HL-60/S4 treated with retinoic acid at 250 ng/mL for 4 days and 3 days (cell line): ENCODE measurements around the gene MTX1.
"Not testable (repeated sequence)": the region's sequence is repeated elsewhere in the genome, so short reads cannot be mapped to it uniquely, and the experiment has no call there.

ENCODE experiments used
- in situ Hi-C: fragments of 300-500 bp; cut with MboI; formaldehyde crosslinking; loops from 2 replicates; pipeline ENCODE4 v1.7.0; 2022; ENCODE audit warnings: low sequenced_read_pairs

The MTX1 gene

DNA sequence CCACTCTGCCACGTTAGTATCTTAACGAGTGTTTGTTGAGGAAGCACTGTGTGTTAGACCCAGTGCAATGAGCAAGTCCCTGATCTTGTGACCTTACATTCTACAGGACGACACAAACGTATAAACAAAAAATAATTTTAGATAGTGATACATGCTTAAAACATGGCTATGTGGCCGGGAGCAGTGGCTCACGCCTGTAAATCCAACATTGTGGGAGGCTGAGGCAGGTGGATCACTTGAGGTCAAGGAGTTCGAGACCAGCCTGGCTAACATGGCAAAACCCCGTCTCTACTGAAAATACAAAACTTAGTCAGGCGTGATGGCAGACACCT lies 19.6 kb downstream of the MTX1 start:
- in situ Hi-C loops = no loop called here

DNA sequence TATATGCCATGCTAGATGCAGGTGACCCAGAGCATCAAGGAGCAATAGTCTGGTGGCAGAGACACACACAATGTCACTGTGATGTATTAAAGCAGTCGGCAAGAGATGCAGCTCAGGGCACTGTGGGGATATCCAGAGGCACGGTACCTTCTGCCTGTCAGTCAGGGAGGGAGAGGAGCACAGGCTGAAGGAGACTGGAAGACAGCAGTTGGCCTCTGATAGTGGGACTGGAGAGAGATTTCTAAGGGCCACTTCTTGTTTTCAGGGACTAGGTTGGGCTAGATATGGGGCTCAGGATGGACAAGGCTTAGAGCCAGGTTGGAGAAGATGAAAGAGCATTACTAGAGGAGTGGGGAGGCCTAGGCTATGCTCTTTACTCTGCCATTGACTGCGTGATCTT lies 22.8 kb downstream of the MTX1 start:
- in situ Hi-C loops = not testable (repeated sequence)

DNA sequence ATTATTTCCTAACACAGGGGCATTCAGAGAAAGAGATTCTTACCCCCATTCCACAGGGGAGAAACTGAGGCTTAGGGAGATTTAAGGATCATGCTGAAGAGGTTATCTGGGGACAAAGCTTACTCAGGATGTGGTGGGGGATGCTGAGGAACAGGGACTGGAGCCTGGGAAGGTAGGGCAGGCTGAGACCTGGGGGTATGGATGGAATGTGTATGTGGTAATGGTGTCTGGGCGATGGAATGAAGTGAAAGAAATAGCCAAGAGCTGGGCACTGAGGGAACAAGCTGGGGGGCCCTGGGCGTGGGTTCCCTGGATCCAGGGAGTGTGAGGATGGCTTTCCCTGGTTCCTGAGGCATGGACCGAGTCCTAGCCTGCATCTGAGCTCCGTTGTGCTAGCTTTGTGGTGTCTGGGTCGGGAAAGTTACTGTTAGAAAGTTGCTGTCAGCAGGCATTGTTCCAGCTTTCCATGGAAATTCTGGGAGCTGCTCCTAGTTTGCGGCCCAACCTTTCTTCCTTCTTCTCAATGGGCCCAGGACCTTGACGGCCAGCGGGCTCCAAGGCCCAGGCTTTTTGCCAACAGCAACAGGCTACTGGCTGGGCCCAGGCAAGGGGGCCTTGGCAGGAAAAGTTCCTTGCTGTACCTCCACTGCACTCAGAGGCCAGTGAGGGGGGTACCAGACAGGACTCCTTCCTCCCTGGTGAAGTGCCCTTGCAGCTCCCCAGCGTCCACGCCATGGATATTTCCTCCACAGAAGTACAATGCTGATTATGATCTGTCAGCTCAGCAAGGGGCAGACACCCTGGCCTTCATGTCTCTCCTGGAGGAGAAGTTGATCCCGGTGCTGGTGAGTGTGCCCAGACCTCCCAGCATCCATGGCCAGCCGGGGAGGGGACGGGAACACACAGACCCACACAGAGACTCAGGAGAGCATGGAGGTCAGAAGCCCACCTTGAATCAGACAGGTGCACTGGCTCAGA lies 23.8 kb downstream of the MTX1 start:
- in situ Hi-C loops = not testable (repeated sequence)

DNA sequence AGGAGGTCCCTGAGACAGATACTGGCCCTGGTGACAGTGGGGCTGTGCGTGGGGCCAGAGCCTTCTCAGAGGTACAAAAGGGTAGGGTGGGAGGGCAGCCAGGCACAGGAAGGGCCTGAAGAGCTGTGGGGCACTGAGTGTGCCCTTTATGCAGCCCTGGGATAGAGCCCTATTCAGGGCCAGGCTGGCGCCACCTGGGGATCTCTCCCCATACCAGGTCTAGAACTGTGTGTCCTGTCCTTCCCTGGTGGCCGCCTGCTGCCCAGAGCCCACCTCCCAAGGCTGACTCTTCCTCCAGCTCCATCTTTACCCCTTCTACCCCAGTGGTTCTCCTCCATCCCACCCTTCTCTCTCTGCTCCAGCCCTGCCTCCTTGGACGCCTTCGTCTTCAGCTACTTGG lies 25.0 kb downstream of the MTX1 start:
- in situ Hi-C loops = not testable (repeated sequence)

DNA sequence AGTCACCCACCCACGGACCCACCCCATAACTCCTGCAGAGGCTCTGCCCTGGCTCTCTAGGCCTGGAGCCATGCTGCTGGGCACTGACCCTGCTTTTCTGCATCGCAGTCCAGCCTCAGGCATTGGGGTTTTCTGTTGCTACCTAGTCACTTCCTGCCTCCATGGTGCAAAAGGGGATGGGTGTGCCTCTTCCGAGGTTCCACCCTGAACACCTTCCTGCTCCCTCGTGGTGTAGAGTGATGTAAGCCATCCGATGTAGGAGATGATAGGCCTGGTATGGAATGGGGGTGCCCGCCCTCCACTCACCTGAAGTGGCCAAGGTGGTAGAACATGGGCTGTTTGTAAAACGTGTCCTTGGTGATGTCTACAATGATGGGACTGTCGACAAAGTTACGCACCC lies 26.9 kb downstream of the MTX1 start:
- in situ Hi-C loops = not testable (repeated sequence)

DNA sequence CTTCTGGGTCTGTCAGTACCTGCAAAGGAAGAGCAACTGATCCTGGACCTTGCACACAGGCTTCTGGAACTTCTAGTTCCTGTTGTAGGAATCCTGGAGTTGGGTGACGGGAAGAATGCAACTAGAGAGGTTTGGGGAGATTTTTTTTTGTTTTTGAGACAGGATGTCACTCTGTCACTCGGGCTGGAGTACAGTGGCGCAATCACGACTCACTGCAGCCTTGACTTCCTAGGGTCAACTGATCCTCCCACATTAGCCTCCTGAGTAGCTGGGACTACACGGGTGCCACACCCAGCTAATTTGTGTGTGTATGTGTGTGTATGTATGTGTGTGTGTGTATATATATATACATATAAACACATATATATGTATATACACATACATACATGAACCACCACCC lies 28.0 kb downstream of the MTX1 start:
- in situ Hi-C loops = no loop called here

DNA sequence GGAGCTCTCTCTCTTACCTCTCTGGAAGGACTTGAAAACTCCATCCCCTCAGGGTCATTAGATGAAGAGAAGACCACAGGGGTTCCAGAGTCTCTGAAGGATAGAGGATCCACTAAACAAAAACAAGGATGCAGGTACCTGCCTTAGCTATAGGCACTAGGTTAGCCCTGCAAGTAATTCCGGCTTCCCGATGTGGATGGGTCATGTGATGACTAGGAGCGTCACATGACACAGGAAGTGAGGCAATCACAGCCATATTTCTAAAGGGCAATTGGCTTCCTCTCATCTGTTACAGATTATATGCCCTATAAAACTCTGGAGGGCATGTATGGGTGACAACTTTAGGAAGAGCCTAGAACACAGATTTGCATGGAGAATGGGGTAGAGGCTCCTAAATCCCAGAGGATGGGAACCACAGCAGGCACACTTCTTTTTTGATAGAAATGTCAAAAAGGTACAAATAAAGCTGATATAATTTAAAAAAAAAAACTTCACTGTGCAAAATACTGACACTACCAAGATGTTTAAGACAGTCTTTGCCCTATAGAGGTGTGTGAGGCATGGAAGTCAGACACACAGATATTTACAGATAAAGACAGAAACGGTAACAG lies 32.7 kb downstream of the MTX1 start:
- in situ Hi-C loops = no loop called here

DNA sequence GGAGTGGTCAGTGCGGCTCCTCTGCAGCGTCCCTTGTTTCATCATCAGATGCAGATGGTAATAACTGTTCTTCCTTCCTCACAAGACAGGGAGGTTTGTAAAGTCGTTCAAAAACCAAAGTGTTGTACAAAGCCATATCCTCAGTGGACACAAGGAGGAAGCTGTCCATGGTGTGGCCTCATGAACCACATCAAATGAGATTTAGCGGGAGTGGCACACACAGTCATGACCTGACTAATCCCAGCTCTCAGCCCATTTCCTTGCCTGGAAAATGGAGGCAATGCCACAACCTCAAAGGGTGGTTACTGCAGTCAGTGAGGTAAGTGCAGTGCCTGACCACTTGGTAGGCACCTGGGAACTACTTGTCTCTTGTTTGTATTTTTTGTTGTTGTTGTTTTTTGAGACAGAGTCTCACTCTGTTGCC lies 33.4 kb downstream of the MTX1 start:
- in situ Hi-C loops = no loop called here

DNA sequence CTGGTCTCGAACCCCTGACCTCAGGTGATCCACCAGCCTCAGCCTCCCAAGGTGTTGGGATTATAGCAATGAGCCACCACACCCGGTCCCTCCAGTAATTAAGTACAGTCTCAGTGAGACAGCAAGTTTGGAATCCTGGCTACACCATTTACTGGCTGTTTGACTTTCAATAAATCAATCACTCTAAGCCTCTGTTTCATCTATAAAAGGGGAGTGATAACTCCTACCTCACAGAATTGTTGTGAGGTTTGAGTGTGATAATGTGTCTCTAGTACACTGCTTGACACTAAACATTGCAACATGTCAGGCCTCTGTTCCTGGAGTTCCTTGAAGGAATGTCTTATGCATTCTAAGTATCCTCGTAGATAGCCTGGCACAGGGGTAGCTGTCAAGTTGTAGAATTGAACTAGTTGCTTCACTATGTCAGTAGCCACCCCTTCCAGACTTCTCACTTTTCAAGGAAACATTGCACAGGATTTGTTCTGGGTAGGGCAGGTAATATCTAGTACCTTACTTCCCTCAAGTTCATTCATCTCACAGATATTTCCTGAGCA lies 34.4 kb downstream of the MTX1 start:
- in situ Hi-C loops = no loop called here

DNA sequence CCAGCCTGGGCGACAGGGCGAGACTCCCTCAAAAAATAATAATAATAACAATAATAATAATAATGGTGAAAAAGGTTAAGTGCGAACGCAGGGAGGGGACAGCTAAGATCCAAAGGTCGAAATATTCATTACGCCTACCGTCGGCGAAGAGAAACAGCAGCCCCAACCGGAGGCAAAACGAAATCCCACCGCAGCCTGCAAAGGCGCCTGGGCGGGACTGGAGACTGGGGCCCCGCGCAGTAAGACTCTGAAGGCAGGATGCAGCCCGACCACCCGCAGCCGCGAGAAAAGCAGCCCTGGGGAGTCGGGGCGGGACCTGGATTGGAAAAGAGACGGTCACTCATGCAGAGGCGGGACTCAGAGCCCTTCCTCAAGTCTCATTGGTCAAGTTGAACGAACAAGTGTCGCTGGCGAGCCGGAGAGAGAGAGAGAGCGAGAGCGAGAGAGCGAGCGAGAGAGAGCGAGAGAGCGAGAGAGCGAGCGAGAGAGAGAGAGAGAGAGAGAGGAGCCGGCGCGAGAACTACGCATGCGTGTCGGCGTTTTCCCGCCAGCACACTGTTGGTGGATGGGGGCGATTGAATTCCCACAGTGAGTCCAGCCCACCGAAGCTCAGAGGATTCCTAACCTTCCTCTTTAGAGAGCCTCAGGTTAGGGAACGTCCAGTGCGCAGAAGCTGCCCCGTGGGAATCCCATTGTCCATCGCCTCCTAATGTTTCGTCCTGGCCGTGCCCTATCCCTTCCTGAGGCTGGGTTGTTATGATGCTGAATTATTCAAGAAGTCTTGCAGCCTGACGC lies 36.1 kb downstream of the MTX1 start:
- in situ Hi-C loops = no loop called here

DNA sequence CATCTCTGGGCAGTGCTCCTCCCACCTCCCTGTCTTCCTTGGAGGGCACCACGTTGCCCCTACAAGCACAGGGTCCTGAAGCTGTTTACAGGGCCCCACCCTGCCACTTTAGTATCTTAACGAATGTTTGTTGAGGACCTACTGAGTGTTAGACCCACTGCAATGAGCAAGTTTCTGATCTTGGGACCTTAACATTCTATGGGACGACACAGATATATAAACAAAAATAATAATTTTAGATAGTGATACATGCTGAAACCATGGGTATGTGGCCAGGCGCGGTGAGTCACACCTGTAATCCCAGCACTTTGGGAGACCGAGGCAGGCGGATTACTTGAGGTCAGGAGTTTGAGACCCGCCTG lies 36.6 kb downstream of the MTX1 start:
- in situ Hi-C loops = no loop called here

DNA sequence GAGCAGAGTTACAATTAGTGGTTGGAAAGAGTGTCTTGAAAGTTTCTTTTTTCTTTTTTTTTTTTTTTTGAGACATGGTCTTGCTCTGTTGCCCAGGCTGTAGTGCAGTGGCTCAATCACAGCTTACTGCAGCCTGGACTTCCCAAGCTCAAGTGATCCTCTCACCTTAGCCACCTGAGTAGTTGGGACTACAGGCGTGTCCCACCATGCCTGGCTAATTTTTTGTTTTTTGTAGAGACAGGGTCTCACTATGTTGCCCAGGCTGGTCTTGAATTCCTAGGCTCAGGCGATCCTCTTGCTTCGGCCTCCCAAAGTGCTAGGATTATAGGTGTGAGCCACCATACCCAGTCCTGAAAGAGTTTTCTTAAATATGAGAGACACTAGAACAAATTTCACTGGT lies 38.3 kb downstream of the MTX1 start:
- in situ Hi-C loops = not testable (repeated sequence)

DNA sequence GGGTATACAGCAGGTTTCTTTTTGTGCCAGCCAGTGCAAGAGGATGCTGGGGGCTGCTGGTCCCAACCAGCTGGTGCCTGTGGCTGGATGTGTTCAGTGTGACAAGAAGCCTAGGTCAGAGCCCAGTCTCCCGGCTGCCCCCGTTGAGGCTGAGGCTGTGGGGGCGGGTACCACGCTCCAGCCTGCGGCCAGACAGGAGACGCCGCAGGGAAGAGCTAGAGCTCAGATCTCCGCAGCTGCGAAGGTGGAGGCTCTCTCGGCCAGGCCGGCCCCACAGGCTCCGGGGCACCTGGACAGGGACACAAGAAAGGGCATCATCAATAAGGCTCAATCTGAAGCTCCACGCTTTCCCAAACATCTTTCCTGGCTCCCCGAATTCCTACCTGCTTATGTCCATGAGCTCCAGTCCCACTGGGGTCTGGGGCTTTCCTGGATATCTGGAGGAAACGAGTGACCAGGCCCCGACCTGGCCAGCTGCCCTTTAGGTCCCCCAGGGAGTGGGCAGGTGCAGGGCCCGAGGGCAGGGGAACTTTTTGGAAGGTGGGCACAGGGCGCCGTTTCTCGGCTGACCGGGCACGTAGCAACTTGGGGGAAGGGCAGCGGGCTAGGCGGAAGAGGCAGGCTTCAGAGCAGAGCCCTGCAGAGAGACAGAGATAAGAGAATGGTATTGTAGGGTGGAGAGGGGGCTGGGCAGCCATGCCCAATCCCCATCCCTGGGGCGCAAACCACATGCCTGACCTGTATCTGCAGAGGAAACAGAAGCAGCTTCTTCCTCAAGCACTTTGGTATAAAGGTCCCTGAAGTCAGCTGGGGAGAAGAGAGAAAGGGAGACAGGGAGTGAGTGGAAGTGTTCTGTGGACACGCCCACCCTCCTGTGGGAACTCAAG lies 39.4 kb downstream of the MTX1 start:
- in situ Hi-C loops = no loop called here

DNA sequence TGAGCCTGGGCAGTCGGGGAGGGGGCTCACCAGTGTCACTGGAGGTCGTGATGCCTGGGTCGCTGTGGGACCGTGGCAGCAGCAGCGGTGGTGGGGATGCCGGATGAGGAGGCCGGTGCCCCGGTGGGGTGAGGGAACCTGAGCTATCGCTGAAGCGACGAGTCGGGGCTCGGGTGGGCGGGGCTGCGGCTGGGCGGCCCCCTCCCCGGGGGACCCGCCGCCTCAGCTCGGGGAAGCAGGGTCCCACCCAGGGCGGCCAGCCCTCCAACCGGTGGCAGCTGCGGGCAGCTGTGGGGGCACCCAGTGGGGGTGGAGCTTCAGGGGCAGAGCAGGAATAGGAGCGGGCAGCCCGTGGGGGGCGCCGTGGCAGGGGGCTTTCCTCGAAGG lies 41.7 kb downstream of the MTX1 start:
- in situ Hi-C loops = loop anchor here (10.0 kb wide), 1 partner anchor 335 kb away; no protein-coding TSS in a partner anchor

DNA sequence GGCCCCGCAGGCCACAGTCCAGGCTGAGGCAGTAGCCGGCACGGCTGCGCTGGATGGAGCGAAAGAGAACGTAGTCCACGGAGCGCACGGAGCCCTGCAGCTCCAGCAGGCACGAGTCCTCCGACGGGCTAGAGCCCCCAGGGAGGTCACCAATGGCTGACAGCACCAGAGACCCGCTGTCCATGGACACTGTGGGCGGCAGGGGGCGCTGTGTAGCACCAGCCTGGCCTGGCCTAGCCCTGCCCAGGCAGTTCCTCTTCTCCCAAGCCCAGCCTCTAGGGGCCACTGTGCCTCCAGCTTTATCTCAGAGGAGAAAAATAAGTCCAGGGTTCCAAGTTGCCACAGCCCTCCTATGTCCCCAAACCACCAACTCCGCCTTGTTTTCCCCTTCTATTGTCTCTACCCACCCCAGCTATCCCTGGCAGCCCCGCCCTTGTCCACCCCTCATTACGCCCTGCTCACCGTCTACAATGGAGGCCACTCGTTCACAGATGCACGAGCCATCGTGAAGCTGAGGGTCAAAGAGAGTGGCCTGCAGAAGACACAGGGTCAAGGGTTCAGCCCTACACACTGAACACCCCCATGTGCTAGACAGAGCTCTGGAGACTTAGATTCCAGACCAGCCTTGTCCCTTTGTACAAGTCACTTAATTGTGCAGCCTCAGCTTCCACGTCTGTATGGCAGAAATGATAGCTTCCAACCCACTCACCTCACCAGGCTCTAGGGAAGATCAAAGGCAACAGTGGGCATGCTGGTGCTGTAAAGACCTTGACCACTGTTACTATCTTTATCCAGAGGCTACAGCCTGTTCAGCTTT lies 42.3 kb downstream of the MTX1 start:
- in situ Hi-C loops = loop anchor here (10.0 kb wide), 1 partner anchor 334 kb away; no protein-coding TSS in a partner anchor

DNA sequence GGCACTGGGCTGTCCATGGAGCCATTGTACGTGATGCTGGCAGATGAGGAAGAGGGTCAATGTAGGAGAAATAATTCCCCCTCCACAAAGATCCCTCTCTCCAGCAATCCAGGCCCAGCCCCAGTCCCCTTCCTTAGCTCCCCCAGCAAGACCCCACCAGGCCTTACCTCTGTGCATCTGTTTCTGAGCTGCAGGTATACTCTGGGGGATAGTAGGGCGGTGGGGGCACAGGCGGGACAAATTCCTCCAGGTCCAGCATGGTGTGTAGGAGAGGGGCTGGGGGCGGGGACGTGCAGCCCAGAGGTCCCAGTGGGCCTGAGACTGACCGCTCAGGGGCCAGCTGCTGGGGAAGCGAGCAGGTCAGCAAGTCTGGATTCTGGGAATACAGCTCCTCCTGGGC lies 43.1 kb downstream of the MTX1 start:
- in situ Hi-C loops = loop anchor here (10.0 kb wide), 1 partner anchor 333 kb away; no protein-coding TSS in a partner anchor

DNA sequence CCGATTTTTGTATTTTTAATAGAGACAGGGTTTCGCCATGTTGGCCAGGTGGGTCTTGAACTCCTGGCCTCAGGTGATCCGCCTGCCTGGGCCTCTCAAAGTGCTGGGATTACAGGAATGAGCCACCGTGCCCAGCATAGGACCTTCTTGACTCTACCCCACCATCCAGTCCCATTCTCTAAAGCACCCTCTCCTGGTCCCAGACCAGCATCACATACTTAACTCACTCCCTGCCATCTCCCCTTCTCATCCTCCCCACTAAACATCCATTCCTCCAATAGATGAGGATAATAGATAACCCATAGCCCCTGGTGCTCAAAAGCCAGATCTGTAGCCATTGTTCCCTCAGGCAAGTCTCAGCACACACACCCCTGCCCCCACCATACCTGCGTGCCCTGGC lies 44.7 kb downstream of the MTX1 start:
- in situ Hi-C loops = loop anchor here (10.0 kb wide), 1 partner anchor 332 kb away; no protein-coding TSS in a partner anchor

DNA sequence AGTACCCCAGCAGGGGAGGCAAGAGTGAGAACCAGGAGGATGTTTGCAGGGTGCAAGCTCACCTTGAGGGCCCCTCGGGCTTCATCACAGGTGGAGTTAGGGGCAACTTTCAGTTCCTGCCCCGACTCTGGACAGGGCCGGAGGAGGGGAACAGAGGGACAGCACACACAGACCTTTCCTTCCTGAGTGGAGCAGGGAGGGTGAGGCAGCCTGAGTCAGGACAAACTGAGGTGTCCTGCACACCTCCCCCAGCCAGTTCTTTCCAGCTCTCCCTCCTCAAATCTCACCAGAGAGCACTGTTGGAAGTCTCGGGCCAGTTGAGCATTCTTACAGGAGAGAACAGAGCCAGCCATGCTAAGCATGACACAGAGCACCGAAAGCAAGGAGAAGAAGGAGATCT lies 45.3 kb downstream of the MTX1 start:
- in situ Hi-C loops = loop anchor here (10.0 kb wide), 1 partner anchor 331 kb away; no protein-coding TSS in a partner anchor

DNA sequence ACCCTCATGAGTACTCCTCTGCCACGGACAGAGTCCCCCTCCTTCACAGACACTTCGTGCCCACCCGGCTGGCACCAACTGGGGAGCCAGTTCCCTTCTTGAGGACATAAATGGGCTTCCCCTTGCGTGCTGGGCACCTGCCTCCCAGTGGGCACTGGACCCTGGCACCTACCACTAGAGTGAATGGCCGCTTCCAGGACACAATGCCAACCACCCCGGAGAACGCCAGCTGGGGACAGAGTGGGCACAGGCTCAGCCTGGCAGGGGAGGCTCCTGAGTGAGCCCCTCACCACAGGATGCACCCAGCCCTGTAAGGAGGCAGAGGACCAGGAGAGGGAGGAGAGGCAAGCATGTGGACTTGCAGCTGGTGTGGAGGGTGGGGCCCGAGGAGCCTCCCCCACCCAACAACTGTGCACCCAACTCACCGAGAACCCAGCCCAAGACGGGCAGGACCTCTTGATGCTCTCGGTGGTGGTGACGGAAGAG lies 45.8 kb downstream of the MTX1 start:
- in situ Hi-C loops = loop anchor here (10.0 kb wide), 1 partner anchor 331 kb away; no protein-coding TSS in a partner anchor
